GM13977 (cell line): ENCODE measurements around the gene CNTNAP1.
A peak's percentile ranks its signal among the peaks of the same experiment; 100 is the strongest.

ENCODE experiments used
- DNase-seq: peaks from one replicate; pipeline ENCODE4 v3.0.0; 2012; ENCODE audit warnings: low spot score
- CTCF ChIP-seq: IDR thresholded peaks from 2 replicates; pipeline ENCODE4 v1.5.1; 2012; ENCODE audit warnings: mild to moderate bottlenecking, control low read depth; ENCODE audit not compliant: insufficient read depth; ENCODE audit errors: extremely low read depth, missing control alignments
- in situ Hi-C: fragments of 300-500 bp; cut with MboI; formaldehyde crosslinking; loops from one replicate; pipeline ENCODE4 v1.12.0; 2022; ENCODE audit warnings: low sequenced_read_pairs, low pct_unique_long_range_greater_than_20kb, mixed read lengths, inconsistent platforms; ENCODE audit not compliant: unreplicated experiment

Gene CNTNAP1

GRCh38 chr17:42675348-42675964 lies 6.9 kb upstream of the CNTNAP1 start:
- in situ Hi-C loops, result no loop called here
- DNase-seq, result no peak
- TF ChIP-seq CTCF, result no peak

- in situ Hi-C loops, result no loop called here
- DNase-seq, result no peak
- TF ChIP-seq CTCF, result no peak
These were observed 6.3 kb upstream of the CNTNAP1 start for GRCh38 chr17:42675965-42676423.

GRCh38 chr17:42676424-42677011 lies 5.8 kb upstream of the CNTNAP1 start, which contains the start of gene PLEKHH3:
Gene PLEKHH3, minus strand, starts transcription at chr17:42676994. Its CDS starts 431 bp downstream, at chr17:42676563.
- DNase-seq, result no peak
- peak; percentile 0 for TF ChIP-seq CTCF
- in situ Hi-C loops, result no loop called here

- in situ Hi-C loops, result no loop called here
- TF ChIP-seq CTCF, result no peak
- peak; percentile 100 for DNase-seq
These were observed 5.1 kb upstream of the CNTNAP1 start for GRCh38 chr17:42677012-42677857.

GRCh38 chr17:42677921-42678781 lies 4.2 kb upstream of the CNTNAP1 start:
- peak; percentile 94 for DNase-seq
- no peak for TF ChIP-seq CTCF
- in situ Hi-C loops, result no loop called here
